Stimulated activated CD4-positive, alpha-beta T cell treated with anti-CD3 and anti-CD28 coated beads, Interleukin-2, amount 100 ng/mL, for 24 hours (primary cell): ENCODE results near the gene MSLN.

Experiments used
- DNase-seq, 2 donors: peaks; one replicate each; pipeline ENCODE4 v3.0.0-alpha.2; 2020

MSLN gene

GRCh38 chr16:723695-724094 is 36.8 kb upstream of the MSLN start:
- no peak for DNase-seq

GRCh38 chr16:724188-725040 is 36.1 kb upstream of the MSLN start:
- DNase-seq, result no peak

GRCh38 chr16:725041-725376 is 35.5 kb upstream of the MSLN start:
- DNase-seq, result no peak

GRCh38 chr16:725463-726187 is 34.9 kb upstream of the MSLN start:
- no peak for DNase-seq

GRCh38 chr16:726188-726437 is 34.4 kb upstream of the MSLN start:
- DNase-seq, result no peak

GRCh38 chr16:726438-727290 is 33.9 kb upstream of the MSLN start, which contains the start of the genes CCDC78 and HAGHL:
TSS of gene CCDC78 (minus strand) at chr16:726443. CDS start at chr16:726367, 76 bp downstream.
TSS of gene HAGHL (plus strand) at chr16:727106. CDS start at chr16:727510, 404 bp downstream.
- peak; percentile 66 to 76 for DNase-seq

GRCh38 chr16:727291-727977 is 33.1 kb upstream of the MSLN start:
- no peak for DNase-seq

GRCh38 chr16:728131-728889 is 32.2 kb upstream of the MSLN start:
- DNase-seq, result peak; percentile 52 to 74

GRCh38 chr16:728890-729744 is 31.4 kb upstream of the MSLN start:
- DNase-seq, result no peak

- no peak for DNase-seq
Measured at GRCh38 chr16:729768-730665, 30.5 kb upstream of the MSLN start.

- no peak for DNase-seq
Measured at GRCh38 chr16:730666-731509, 29.6 kb upstream of the MSLN start.

- no peak for DNase-seq
Measured at GRCh38 chr16:732332-732731, 28.2 kb upstream of the MSLN start.

- DNase-seq, result no peak
Measured at GRCh38 chr16:732936-733335, 27.6 kb upstream of the MSLN start.

GRCh38 chr16:733382-734207 is 26.9 kb upstream of the MSLN start:
- peak; percentile 47 to 63 for DNase-seq

- no peak for DNase-seq
Measured at GRCh38 chr16:734208-734980, 26.1 kb upstream of the MSLN start.

GRCh38 chr16:734981-735881 is 25.3 kb upstream of the MSLN start:
- no peak for DNase-seq
